ENCODE data around the gene BPGM.

DNA sequence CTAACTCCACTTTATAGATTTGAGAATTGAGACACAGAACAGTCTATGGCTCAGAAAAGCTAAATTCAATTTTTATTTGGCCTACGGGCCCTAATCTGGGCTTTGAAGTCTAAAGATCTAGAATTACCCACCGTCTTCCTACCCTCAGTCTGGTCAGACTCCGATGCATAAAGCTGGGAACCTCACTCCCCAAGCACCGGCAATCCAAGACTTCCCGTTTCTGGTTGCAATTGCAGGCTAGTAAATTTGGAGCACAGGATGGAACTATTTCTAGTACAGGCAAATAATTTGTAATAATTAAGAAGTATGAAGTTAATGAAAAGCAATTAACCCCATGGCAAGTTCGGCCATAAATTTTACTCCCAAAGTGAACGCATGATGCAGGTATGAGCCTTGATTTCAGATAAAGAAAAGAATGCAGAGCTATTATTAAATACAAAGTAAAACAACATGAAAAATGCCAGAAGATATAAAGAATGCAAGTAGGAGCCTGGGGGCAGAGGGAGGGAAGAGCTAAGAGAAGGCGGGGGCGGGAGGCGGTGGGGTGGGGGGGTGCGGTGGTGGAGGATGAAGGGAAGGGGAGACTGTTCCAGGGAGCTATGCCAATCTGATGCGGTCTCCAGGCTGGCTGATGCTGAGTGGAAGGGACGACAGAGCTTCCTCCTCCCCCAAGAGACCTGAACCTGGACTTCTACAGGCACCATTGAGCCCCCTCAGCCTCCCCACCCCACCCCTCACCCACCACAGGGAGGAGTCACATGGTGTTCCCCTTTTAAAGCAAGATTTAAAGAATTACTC, 45.1 kb downstream of the BPGM start:
- TF ChIP-seq, protein P1, sequence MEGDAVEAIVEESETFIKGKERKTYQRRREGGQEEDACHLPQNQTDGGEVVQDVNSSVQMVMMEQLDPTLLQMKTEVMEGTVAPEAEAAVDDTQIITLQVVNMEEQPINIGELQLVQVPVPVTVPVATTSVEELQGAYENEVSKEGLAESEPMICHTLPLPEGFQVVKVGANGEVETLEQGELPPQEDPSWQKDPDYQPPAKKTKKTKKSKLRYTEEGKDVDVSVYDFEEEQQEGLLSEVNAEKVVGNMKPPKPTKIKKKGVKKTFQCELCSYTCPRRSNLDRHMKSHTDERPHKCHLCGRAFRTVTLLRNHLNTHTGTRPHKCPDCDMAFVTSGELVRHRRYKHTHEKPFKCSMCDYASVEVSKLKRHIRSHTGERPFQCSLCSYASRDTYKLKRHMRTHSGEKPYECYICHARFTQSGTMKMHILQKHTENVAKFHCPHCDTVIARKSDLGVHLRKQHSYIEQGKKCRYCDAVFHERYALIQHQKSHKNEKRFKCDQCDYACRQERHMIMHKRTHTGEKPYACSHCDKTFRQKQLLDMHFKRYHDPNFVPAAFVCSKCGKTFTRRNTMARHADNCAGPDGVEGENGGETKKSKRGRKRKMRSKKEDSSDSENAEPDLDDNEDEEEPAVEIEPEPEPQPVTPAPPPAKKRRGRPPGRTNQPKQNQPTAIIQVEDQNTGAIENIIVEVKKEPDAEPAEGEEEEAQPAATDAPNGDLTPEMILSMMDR (IDR thresholded peaks at IDR 0.05), result no peak
- TF ChIP-seq EZH2phosphoT487 (IDR thresholded peaks at IDR 0.05), result no peak
